Measurements from ENCODE around the gene KIF15.
"Not testable (repeated sequence)": the region's sequence is repeated elsewhere in the genome, so short reads cannot be mapped to it uniquely, and the experiment has no call there.

The KIF15 gene

GRCh38 chr3:44772099-44772442 lies 10.5 kb downstream of the KIF15 start:
- TF ChIP-seq CTCF (IDR thresholded peaks at IDR 0.05; ENCODE audit: extremely low read depth, insufficient read depth, missing control alignments), result no peak
- no peak for DNase-seq (ENCODE audit: low spot score)
- in situ Hi-C loops (cut with MboI; ENCODE audit: low pct_unique_long_range_greater_than_20kb, low sequenced_read_pairs, unreplicated experiment), result no loop called here

- TF ChIP-seq CTCF (IDR thresholded peaks at IDR 0.05; ENCODE audit: extremely low read depth, insufficient read depth, missing control alignments), result no peak
- in situ Hi-C loops (cut with MboI; ENCODE audit: low pct_unique_long_range_greater_than_20kb, low sequenced_read_pairs, unreplicated experiment), result no loop called here
- DNase-seq (ENCODE audit: low spot score), result no peak
These were observed 21.3 kb downstream of the KIF15 start for GRCh38 chr3:44782891-44783290.

- in situ Hi-C loops (cut with MboI; ENCODE audit: low pct_unique_long_range_greater_than_20kb, low sequenced_read_pairs, unreplicated experiment), result no loop called here
- TF ChIP-seq CTCF (IDR thresholded peaks at IDR 0.05; ENCODE audit: extremely low read depth, insufficient read depth, missing control alignments), result no peak
- no peak for DNase-seq (ENCODE audit: low spot score)
These were observed 33.6 kb downstream of the KIF15 start for GRCh38 chr3:44795197-44795596.

- DNase-seq (ENCODE audit: low spot score), result no peak
- TF ChIP-seq CTCF (IDR thresholded peaks at IDR 0.05; ENCODE audit: extremely low read depth, insufficient read depth, missing control alignments), result no peak
- in situ Hi-C loops (cut with MboI; ENCODE audit: low pct_unique_long_range_greater_than_20kb, low sequenced_read_pairs, unreplicated experiment), result no loop called here
These were observed 40.4 kb downstream of the KIF15 start for GRCh38 chr3:44802011-44802410.

- TF ChIP-seq CTCF (IDR thresholded peaks at IDR 0.05; ENCODE audit: extremely low read depth, insufficient read depth, missing control alignments), result no peak
- in situ Hi-C loops (cut with MboI; ENCODE audit: low pct_unique_long_range_greater_than_20kb, low sequenced_read_pairs, unreplicated experiment), result no loop called here
- DNase-seq (ENCODE audit: low spot score), result no peak
These were observed 41.7 kb downstream of the KIF15 start for GRCh38 chr3:44803298-44803697.

GRCh38 chr3:44805960-44806359 lies 44.4 kb downstream of the KIF15 start:
- TF ChIP-seq CTCF (IDR thresholded peaks at IDR 0.05; ENCODE audit: extremely low read depth, insufficient read depth, missing control alignments), result no peak
- DNase-seq (ENCODE audit: low spot score), result no peak
- in situ Hi-C loops (cut with MboI; ENCODE audit: low pct_unique_long_range_greater_than_20kb, low sequenced_read_pairs, unreplicated experiment), result no loop called here

GRCh38 chr3:44814751-44815150 lies 53.2 kb downstream of the KIF15 start:
- in situ Hi-C loops (cut with MboI; ENCODE audit: low pct_unique_long_range_greater_than_20kb, low sequenced_read_pairs, unreplicated experiment), result no loop called here
- no peak for DNase-seq (ENCODE audit: low spot score)
- no peak for TF ChIP-seq CTCF (IDR thresholded peaks at IDR 0.05; ENCODE audit: extremely low read depth, insufficient read depth, missing control alignments)

GRCh38 chr3:44816334-44816733 lies 54.7 kb downstream of the KIF15 start:
- in situ Hi-C loops (cut with MboI; ENCODE audit: low pct_unique_long_range_greater_than_20kb, low sequenced_read_pairs, unreplicated experiment); DNase-seq (ENCODE audit: low spot score): not testable (repeated sequence)

- DNase-seq (ENCODE audit: low spot score); in situ Hi-C loops (cut with MboI; ENCODE audit: low pct_unique_long_range_greater_than_20kb, low sequenced_read_pairs, unreplicated experiment): not testable (repeated sequence)
These were observed 59.6 kb downstream of the KIF15 start for GRCh38 chr3:44821206-44821605.

Measured in GM13977 (cell line).